Measurements from ENCODE around the gene CAMK2G.
A peak's percentile ranks its signal among the peaks of the same experiment; 100 is the strongest.
"Not testable (repeated sequence)": the region's sequence is repeated elsewhere in the genome, so short reads cannot be mapped to it uniquely, and the experiment has no call there.

CAMK2G gene

DNA sequence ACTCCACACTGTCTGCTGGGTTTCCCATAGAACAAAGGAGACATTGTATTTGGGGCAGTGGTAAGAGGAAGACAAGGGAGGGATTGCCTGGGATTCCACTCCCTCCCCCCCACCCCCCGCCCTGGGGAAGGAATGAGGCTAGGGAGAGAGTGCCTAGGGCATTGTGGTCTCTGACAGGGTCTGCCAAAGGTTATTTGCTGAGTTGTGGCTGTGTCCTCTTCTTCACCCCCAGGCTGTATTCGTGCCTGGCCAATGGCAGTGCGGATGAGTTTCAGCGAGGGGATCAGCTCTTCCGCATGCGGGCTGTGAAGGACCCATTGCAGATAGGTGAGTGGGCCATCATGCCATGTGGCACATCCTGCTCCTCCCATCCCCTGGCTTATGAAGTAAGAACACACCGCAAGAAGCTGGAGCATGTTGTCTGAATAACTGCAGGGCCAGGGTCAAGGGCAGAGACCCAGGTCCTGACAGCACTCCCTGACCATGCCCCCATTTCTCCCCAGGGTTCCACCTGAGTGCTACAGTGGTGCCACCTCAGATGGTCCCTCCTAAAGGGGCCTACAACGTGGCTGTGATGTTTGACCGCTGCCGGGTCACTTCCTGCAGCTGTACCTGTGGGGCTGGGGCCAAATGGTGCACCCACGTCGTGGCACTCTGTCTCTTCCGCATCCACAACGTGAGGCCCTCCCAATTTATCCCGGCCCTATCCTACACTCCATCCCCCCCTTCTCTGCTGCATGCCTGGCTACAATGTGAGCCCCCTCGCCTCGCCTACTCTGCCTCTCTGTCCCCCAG, 85.3 kb downstream of the CAMK2G start:
- DNase-seq = no peak

- not testable (repeated sequence) for DNase-seq
Measured at GRCh38 chr10:73787031-73787800, 87.1 kb downstream of the CAMK2G start.

DNA sequence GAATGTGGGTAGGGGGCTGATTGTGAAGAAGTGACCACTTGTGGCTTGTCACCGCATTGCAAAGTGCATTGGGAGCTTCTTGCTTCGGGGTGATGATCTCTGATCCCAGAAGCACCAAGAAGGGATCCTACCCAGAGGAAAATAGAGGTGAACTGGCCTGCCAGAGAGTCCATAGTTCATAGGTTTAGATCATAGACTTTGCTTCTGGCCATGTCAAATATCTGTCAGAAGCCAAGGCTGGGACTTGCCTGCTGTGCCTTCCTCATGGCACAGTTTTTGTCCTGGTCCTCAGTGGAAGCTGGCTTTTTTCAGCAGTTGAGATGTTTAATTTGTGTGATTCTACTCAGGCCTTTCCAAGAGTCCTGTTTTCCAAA, 87.9 kb downstream of the CAMK2G start:
- no peak for DNase-seq

GRCh38 chr10:73785721-73786511, 88.4 kb downstream of the CAMK2G start:
- peak; percentile 45 for DNase-seq

DNA sequence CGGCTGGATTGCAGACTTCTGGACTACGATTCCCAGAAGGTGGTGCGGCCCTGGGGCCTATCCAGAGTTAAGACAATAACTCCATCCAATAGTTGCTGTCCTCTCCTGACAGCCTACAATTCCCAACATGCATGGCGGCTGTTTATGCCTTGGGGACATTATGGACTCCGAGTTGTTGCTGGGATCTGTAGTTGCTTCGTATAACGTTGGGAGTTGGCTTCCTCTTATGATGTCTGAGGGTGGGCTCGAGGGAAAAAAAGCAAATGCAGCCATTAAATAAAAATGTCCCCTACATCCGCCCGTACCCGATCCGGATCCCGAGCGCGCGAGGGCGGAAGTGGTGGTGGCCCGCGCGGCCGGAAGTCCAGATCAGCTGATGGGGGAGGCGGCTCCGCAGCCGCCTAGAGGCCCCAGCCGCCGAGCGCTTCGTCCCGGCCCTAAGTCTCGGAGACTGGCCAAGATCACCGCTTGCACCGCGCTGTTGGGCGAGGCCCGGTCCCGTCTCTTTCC, 89.1 kb downstream of the CAMK2G start, which contains the start of gene ZSWIM8:
Gene ZSWIM8, plus strand, starts transcription at position 396 of the 510 bp plus-strand sequence. CDS start 273 bp downstream, outside the sequence.
- peak; percentile 82 for DNase-seq

GRCh38 chr10:73782749-73783085, 91.6 kb downstream of the CAMK2G start:
- DNase-seq = no peak

DNA sequence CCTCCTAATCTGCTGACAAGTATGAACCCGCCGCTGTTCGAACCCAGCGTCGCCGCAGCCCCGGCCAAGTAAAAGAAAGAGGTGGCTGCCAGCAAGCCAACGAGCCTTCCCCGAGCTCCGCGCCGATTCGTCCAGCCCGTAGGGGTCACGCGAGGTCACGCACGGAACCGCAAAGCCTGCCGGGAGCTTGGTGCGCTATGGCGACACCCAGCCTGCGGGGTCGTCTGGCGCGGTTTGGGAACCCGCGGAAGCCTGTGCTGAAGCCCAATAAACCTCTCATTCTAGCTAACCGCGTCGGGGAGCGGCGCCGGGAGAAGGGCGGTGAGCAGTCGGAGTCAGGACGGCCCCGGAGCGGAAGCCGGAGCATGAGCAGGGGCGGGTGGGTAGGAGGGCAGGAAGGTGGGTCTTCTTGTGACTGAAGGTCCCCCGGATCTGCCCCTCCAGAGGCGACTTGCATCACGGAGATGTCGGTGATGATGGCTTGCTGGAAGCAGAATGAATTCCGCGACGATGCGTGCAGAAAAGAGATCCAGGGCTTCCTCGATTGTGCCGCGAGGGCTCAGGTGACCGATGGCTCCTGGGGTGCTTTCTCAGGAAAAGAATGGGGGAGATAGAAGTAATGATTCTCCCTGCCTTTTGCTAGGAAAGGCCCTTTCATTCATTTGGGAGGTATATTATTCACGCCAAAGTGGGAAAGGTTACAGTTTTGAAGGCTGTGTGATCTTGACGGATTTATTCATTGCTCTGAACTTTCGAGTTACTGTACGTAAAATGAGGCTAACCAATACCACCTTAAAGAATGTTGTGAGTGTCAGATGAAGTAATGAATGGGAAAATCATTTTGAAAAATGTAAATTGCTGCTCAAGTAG, 92.2 kb downstream of the CAMK2G start, which contains the start of gene CHCHD1:
Gene CHCHD1, plus strand, starts transcription at position 170 of the 870 bp plus-strand sequence. Its CDS starts 28 bp downstream, at position 198.
- peak; percentile 90 for DNase-seq

GRCh38 chr10:73781548-73781878, 92.8 kb downstream of the CAMK2G start:
- no peak for DNase-seq

DNA sequence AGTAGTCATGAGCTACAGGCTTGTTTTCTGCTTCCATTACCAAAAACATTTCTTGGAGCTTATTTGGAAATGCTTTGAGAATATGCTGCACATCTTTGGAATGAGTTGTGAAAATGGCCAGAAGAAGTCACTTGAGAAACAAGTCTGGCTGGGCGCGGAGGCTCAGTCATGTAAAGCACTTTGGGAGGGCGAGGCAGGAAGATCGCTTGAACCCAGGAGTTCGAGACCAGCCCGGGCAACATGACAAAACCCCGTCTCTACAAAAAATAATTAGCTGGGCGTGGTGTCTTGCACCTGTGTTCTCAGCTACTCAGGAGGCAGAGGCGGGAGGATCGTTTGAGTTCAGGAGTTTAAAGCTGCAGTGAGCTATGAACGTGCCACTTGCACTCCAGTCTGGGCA, 93.4 kb downstream of the CAMK2G start:
- DNase-seq = no peak

GRCh38 chr10:73780301-73780700, 94.1 kb downstream of the CAMK2G start:
- no peak for DNase-seq

DNA sequence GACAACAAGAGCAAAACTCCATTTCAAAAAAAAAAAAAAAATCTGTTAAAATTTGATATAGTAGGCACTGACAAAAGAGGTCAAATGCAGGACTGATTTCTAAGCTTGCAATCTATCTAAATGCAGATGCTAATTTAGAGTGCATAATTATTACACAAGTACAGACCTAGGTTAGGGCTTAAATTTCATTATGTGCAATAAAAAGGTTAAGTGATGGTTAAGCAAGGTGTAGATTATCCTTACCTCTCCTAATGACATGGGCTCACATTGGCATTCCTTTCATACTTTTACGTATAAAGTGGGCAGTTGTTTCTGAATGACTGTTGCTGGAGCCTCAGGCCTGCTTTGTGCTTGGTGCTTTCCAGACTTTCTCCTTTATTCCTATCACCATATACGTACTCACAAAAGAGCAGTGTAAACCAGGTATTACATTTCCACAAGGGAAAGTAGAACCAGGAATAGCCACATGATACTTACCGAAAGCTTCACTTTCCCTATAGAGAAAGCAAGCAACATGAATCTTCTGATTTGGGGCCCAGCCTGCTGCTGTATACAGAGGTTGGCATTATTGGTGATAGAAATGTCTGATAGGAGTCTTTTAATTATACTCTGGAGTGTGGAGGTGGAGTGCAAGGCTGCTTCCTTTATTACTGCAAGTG, 94.7 kb downstream of the CAMK2G start:
- no peak for DNase-seq

DNA sequence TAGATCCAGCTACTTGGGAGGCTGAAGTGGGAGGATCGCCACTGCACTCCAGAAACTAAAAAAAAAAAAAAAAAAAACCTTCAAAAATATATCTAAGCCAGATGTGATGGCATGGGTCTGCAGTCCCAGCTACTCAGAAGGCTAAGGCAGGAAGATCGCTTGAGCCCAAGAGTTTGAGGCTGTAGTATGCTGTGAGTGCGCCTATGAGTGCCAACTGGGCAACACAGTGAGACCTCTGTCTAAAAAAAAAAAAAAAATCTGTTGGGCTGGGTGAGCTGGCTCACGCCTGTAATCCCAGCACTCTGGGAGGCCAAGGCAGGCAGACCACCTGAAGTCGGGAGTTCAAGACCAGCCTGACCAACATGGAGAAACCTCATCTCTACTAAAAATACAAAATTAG, 95.3 kb downstream of the CAMK2G start:
- DNase-seq = no peak

GRCh38 chr10:73774637-73775036, 99.7 kb downstream of the CAMK2G start:
- DNase-seq = no peak

- no peak for DNase-seq
Measured at GRCh38 chr10:73773152-73773879, 101.0 kb downstream of the CAMK2G start.

GRCh38 chr10:73772281-73773151, 101.8 kb downstream of the CAMK2G start:
- DNase-seq = peak; percentile 84

DNA sequence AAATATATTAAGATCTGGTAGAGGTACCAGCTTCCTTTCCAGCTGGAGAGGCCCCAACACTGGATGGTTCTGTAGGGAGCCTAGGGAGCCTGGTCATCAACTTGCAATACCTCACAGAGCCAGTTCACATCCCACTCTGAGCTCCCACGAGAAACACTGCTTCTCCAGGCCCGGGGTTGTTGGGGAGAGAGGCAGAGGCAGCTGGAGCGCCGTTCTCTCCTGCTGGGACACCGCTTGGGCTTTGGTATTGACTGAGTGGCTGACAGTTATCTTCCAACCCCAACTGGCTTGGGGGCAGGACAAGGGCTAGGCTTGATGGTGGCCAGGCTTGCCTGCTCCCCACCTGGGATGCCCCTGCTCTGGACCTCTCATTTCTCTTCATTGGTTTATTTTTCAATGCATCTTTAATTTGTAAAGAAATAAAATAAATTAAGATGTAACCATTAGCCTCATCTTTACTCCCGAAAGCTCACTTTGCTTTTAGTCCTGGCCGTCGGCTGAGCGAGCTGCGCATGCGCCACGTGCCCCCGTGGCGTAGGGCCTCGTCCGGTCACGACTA, 102.6 kb downstream of the CAMK2G start:
- DNase-seq = peak; percentile 45

DNA sequence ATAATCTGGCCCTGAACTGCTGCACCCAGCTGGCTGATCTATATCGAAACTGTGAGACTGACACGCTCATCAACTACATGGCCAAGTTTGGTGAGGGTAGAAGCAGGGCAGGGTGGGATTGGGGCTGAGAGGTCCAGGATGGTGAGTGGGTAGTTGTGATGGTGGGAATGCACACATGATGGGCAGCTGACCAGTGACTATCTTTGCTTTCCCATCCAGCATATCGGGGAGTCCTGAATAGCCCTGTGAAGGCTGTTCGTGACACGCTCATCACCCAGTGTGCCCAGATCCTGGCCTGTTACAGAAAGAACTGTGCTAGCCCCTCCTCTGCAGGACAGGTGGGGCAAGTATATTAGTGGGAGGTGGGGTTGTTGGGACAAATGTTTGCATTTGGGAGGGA, 105.0 kb downstream of the CAMK2G start:
- DNase-seq = no peak

DNA sequence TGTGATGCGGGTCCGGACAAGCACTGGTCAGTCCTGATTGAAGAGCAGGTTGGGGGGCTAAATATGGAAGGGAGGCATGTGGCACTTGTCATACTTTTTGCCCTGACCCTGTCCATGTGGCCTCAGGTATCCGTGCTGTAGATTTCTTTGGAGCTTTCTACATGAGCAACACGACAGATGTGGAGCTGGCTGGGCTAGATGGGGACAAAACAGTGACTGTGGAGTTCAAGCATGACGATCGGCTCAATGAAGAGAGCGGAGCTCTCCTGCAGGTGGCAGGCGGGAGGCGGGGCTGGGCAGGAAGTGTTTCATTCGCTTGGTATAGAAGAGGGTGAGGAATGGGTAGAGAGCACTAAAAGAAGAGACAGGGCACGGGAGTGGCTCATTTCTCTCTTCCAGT, 105.5 kb downstream of the CAMK2G start:
- DNase-seq = no peak

DNA sequence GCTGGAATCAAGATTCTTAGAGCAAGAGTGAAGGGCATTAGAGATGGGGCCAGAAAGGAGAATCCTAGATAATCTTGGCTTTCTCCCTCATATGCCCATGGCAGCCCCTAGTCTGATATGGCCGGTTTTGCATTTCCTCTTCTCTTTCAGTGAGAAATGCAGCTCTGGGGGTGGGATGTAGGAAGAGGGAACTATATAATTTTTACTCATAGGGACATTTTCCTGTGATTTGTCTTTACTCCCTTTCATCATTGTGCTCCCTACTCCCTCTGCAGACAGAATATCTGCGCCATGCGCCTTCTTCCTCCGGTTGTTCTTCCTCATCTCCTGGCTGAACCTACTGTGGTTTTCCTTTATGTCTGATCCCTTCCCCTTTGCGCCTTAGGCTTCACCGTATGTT, 109.3 kb downstream of the CAMK2G start:
- no peak for DNase-seq

DNA sequence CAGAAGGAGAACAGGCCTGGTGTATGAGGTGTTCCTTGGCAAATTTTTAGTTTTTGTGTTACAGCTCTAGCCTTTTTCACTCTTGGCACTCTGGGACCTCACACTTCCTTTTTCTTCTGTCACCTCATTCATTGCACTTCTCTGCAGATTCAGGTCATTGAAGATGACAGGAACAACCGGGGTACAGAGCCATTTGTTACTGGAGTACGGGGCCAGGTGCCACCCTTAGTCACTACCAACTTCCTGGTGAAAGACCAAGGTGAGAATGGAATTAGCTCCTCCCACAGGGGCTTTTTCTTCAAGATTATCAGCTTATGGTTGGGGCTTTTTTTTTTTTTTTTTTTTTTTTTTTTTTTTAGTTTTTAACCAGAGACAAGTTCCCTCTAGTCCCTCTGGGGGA, 111.0 kb downstream of the CAMK2G start:
- DNase-seq = no peak

All from activated CD4-positive, CD25-positive, alpha-beta regulatory T cell treated with anti-CD3 and anti-CD28 coated beads, Interleukin-2, amount 50 U/mL, for 72 hours (primary cell).